PC-9 (cell line): ENCODE results near the gene SUV39H1.

Source experiments
- EZH2 ChIP-seq: fragments of 200-600 bp; sonication (generic); IDR thresholded peaks from 2 replicates; pipeline ENCODE4 v1.8.0; 2017; ENCODE audit warnings: antibody characterized with exemption, low read depth
- TF ChIP-seq, protein P1 (sequence below): fragments of 200-600 bp; sonication (generic); conservative IDR thresholded peaks from 2 replicates; pipeline ENCODE4 v1.6.1; 2017; ENCODE audit warnings: mixed run types, antibody characterized with exemption, mild to moderate bottlenecking, moderate library complexity

DNA sequence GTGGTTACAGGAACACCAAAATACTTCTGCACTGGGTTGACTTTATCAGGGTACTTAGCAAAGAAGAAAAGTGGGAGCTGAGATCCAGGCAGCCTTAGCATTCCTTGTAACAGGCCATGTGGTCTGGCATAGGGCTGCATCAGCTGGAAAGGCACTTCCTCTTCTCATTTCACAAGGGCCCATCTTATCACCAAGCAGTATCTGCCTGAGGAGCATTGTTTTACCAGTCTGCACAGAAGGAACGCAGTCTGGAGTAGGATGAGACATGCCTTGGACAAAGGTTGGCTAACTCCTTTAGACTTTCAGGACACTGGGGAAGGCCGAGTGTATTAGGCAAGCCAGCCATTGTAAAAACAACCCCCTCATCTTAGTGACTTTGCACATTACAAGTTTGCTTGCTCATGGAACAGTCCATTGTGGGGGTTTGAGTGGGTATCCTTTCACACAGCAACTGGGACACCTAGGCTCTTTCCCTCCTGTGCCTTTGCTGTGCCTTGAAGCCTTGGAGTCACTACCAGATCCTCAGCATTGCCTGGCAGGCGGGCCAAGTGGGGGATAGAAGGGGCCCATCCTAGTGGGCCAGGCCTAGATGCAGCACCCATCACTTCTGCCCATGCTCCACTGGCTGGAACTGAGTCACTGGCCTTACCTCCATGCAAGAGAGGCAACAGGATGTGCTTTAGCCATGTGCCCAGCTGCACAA is 4.6 kb downstream of the SUV39H1 start:
- TF ChIP-seq, protein P1, sequence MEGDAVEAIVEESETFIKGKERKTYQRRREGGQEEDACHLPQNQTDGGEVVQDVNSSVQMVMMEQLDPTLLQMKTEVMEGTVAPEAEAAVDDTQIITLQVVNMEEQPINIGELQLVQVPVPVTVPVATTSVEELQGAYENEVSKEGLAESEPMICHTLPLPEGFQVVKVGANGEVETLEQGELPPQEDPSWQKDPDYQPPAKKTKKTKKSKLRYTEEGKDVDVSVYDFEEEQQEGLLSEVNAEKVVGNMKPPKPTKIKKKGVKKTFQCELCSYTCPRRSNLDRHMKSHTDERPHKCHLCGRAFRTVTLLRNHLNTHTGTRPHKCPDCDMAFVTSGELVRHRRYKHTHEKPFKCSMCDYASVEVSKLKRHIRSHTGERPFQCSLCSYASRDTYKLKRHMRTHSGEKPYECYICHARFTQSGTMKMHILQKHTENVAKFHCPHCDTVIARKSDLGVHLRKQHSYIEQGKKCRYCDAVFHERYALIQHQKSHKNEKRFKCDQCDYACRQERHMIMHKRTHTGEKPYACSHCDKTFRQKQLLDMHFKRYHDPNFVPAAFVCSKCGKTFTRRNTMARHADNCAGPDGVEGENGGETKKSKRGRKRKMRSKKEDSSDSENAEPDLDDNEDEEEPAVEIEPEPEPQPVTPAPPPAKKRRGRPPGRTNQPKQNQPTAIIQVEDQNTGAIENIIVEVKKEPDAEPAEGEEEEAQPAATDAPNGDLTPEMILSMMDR: no peak
- TF ChIP-seq EZH2: no peak
